Endothelial cell of hepatic sinusoid (primary cell): ENCODE measurements around the gene REEP2.

Experiments used
- in situ Hi-C: cut with HindIII; loops from 2 replicates; pipeline ENCODE4 v1.10.0; 2017; ENCODE audit warnings: low sequenced_read_pairs

The REEP2 gene

DNA sequence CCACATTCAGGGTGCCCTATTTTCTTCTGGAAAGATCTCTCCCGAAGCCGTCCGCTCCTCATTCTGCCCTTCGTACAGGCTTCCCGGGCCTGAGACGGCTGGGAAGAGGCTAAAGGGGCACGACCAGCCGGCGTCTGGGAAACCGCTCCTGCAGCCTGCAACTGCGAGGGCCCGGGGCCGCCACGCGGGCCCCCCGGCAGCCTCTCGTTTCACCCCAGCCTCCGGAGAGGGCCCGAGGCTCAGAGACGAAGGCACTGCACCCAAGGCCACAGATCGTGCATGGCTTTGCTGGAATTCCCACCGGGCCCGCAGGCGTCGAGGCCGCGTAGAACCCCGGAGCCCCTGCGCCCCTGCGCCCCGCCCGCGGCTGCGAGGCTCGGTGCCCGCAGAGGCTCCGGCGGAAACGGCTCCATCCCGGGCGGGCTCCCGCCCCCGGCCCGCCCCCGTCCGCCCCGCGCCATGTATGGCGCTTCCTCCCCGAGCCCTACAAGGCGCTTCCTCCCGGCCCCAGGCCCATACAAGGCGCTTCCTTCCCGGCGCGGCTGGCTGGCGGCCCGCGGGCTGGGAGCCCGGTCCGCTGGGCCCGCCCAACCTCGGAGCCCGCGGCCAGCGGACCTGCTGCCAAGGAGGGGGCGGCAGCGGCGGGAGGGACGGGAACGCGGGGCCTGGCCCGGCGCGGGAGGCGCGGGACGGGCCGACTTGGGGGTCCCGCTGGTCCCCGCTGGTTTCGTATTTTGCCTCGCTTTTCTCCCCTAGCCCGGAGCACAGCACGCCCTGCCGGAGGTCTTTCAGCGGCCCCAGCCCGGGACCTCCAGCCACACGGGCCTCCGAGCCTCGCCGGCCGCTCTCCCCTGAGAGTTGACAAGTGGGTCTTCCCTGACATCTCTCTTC is 53.1 kb downstream of the REEP2 start:
- in situ Hi-C loops, result no loop called here

- in situ Hi-C loops, result no loop called here
Measured at GRCh38 chr5:138492560-138493045, 53.7 kb downstream of the REEP2 start.

DNA sequence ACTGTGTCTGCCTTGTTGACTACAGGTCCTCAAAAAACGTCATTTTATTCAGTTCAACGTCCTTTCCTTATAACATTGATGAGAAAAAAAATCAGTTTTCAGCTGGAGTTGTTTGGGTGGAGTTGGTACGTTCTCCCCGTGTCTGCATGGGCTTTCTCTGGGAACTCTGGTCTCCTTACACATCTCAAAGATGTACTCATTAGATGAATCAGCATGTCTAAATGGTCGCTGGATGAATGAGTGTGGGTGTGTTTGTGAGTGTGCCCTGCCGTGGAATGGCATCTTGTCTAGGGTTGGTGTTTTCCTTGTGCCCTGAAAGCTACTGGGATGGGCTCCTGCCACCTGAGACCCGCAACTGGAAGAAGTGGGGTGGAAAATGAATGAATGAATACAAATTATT is 56.5 kb downstream of the REEP2 start:
- in situ Hi-C loops, result no loop called here
